ENCODE measurements around the gene ADORA1.

The ADORA1 gene

GRCh38 chr1:203148579-203148978 is 21.1 kb downstream of the ADORA1 start:
- Histone ChIP-seq H3K9ac (ENCODE audit: low read depth in 1 of 2, low read length in 2 of 2) (no peak overlapping the region), H3K9me3 (ENCODE audit: control insufficient read depth in 1 of 2, low read length in 2 of 2) (no peaks in the 10 kb centered on the region), H3K4me1 (ENCODE audit: control insufficient read depth in 1 of 2, insufficient read depth in 2 of 2, low read length in 2 of 2) (peaks cover 0 to 6% of the 10 kb centered on the region in 2 donors), H3K36me3 (ENCODE audit: control insufficient read depth in 1 of 2, insufficient read depth in 2 of 2, low read length in 2 of 2) (no peaks in the 10 kb centered on the region), H3K27ac (ENCODE audit: low read depth, low read length) (no peak overlapping the region), H3K27me3 (ENCODE audit: control insufficient read depth in 1 of 2, insufficient read depth in 2 of 2, low read length in 2 of 2) (no peaks in the 10 kb centered on the region), H3K4me3 (ENCODE audit: low read depth in 1 of 2, low read length in 2 of 2) (no peak overlapping the region)

GRCh38 chr1:203149188-203149840 is 21.8 kb downstream of the ADORA1 start:
- Histone ChIP-seq H3K9me3 (ENCODE audit: control insufficient read depth in 1 of 2, low read length in 2 of 2) (no peaks in the 10 kb centered on the region), H3K36me3 (ENCODE audit: control insufficient read depth in 1 of 2, insufficient read depth in 2 of 2, low read length in 2 of 2) (no peaks in the 10 kb centered on the region), H3K9ac (ENCODE audit: low read depth in 1 of 2, low read length in 2 of 2) (no peak overlapping the region), H3K4me1 (ENCODE audit: control insufficient read depth in 1 of 2, insufficient read depth in 2 of 2, low read length in 2 of 2) (peaks cover 0 to 6% of the 10 kb centered on the region in 2 donors), H3K27me3 (ENCODE audit: control insufficient read depth in 1 of 2, insufficient read depth in 2 of 2, low read length in 2 of 2) (peaks cover 0 to 2% of the 10 kb centered on the region in 2 donors), H3K27ac (ENCODE audit: low read depth, low read length) (no peak overlapping the region), H3K4me3 (ENCODE audit: low read depth in 1 of 2, low read length in 2 of 2) (no peak overlapping the region)

- Histone ChIP-seq H3K4me1 (ENCODE audit: control insufficient read depth in 1 of 2, insufficient read depth in 2 of 2, low read length in 2 of 2) (peaks cover 0 to 6% of the 10 kb centered on the region in 2 donors), H3K27me3 (ENCODE audit: control insufficient read depth in 1 of 2, insufficient read depth in 2 of 2, low read length in 2 of 2) (peaks cover 0 to 2% of the 10 kb centered on the region in 2 donors), H3K9ac (ENCODE audit: low read depth in 1 of 2, low read length in 2 of 2) (no peak overlapping the region), H3K4me3 (ENCODE audit: low read depth in 1 of 2, low read length in 2 of 2) (no peak overlapping the region), H3K27ac (ENCODE audit: low read depth, low read length) (no peak overlapping the region), H3K9me3 (ENCODE audit: control insufficient read depth in 1 of 2, low read length in 2 of 2) (no peaks in the 10 kb centered on the region), H3K36me3 (ENCODE audit: control insufficient read depth in 1 of 2, insufficient read depth in 2 of 2, low read length in 2 of 2) (no peaks in the 10 kb centered on the region)
These were observed 23.2 kb downstream of the ADORA1 start for GRCh38 chr1:203150511-203151297.

- H3K4me3 ChIP-seq (ENCODE audit: low read depth in 1 of 2, low read length in 2 of 2): no peak overlapping the region
- H3K4me1 ChIP-seq (ENCODE audit: control insufficient read depth in 1 of 2, insufficient read depth in 2 of 2, low read length in 2 of 2): peaks cover 5 to 9% of the 10 kb centered on the region in 2 donors
- H3K9ac ChIP-seq (ENCODE audit: low read depth in 1 of 2, low read length in 2 of 2): no peak overlapping the region
- H3K27ac ChIP-seq (ENCODE audit: low read depth, low read length): no peak overlapping the region
- H3K36me3 ChIP-seq (ENCODE audit: control insufficient read depth in 1 of 2, insufficient read depth in 2 of 2, low read length in 2 of 2): no peaks in the 10 kb centered on the region
- H3K9me3 ChIP-seq (ENCODE audit: control insufficient read depth in 1 of 2, low read length in 2 of 2): no peaks in the 10 kb centered on the region
- H3K27me3 ChIP-seq (ENCODE audit: control insufficient read depth in 1 of 2, insufficient read depth in 2 of 2, low read length in 2 of 2): peaks cover 0 to 2% of the 10 kb centered on the region in 2 donors
These were observed 24.0 kb downstream of the ADORA1 start for GRCh38 chr1:203151362-203152157.

- H3K27ac ChIP-seq (ENCODE audit: low read depth, low read length): no peak overlapping the region
- H3K9ac ChIP-seq (ENCODE audit: low read depth in 1 of 2, low read length in 2 of 2): no peak overlapping the region
- peaks cover 0 to 2% of the 10 kb centered on the region in 2 donors for H3K27me3 ChIP-seq (ENCODE audit: control insufficient read depth in 1 of 2, insufficient read depth in 2 of 2, low read length in 2 of 2)
These were observed 24.9 kb downstream of the ADORA1 start for GRCh38 chr1:203152158-203153034.

GRCh38 chr1:203153051-203153988 is 25.8 kb downstream of the ADORA1 start:
- H3K9me3 ChIP-seq (ENCODE audit: control insufficient read depth in 1 of 2, low read length in 2 of 2): no peaks in the 10 kb centered on the region
- no peak overlapping the region for H3K4me3 ChIP-seq (ENCODE audit: low read depth in 1 of 2, low read length in 2 of 2)
- no peaks in the 10 kb centered on the region for H3K36me3 ChIP-seq (ENCODE audit: control insufficient read depth in 1 of 2, insufficient read depth in 2 of 2, low read length in 2 of 2)
- no peak overlapping the region for H3K27ac ChIP-seq (ENCODE audit: low read depth, low read length)
- no peak overlapping the region for H3K9ac ChIP-seq (ENCODE audit: low read depth in 1 of 2, low read length in 2 of 2)
- H3K27me3 ChIP-seq (ENCODE audit: control insufficient read depth in 1 of 2, insufficient read depth in 2 of 2, low read length in 2 of 2): peaks cover 0 to 2% of the 10 kb centered on the region in 2 donors
- peaks cover 5 to 9% of the 10 kb centered on the region in 2 donors for H3K4me1 ChIP-seq (ENCODE audit: control insufficient read depth in 1 of 2, insufficient read depth in 2 of 2, low read length in 2 of 2)

More at GRCh38 chr1:203152158-203153034, 24.9 kb downstream of the ADORA1 start:
- H3K9me3 ChIP-seq (ENCODE audit: control insufficient read depth in 1 of 2, low read length in 2 of 2): no peaks in the 10 kb centered on the region
- no peaks in the 10 kb centered on the region for H3K36me3 ChIP-seq (ENCODE audit: control insufficient read depth in 1 of 2, insufficient read depth in 2 of 2, low read length in 2 of 2)
- peaks cover 5 to 9% of the 10 kb centered on the region in 2 donors for H3K4me1 ChIP-seq (ENCODE audit: control insufficient read depth in 1 of 2, insufficient read depth in 2 of 2, low read length in 2 of 2)
- H3K4me3 ChIP-seq (ENCODE audit: low read depth in 1 of 2, low read length in 2 of 2): no peak overlapping the region

- Histone ChIP-seq H3K9me3 (ENCODE audit: control insufficient read depth in 1 of 2, low read length in 2 of 2) (no peaks in the 10 kb centered on the region), H3K4me3 (ENCODE audit: low read depth in 1 of 2, low read length in 2 of 2) (no peak overlapping the region), H3K9ac (ENCODE audit: low read depth in 1 of 2, low read length in 2 of 2) (no peak overlapping the region), H3K27ac (ENCODE audit: low read depth, low read length) (no peak overlapping the region), H3K36me3 (ENCODE audit: control insufficient read depth in 1 of 2, insufficient read depth in 2 of 2, low read length in 2 of 2) (no peaks in the 10 kb centered on the region), H3K27me3 (ENCODE audit: control insufficient read depth in 1 of 2, insufficient read depth in 2 of 2, low read length in 2 of 2) (peaks cover 0 to 2% of the 10 kb centered on the region in 2 donors), H3K4me1 (ENCODE audit: control insufficient read depth in 1 of 2, insufficient read depth in 2 of 2, low read length in 2 of 2) (peaks cover 5 to 9% of the 10 kb centered on the region in 2 donors)
These were observed 26.7 kb downstream of the ADORA1 start for GRCh38 chr1:203153989-203154821.

GRCh38 chr1:203156280-203156679 is 28.8 kb downstream of the ADORA1 start:
- Histone ChIP-seq H3K27ac (ENCODE audit: low read depth, low read length) (no peak overlapping the region), H3K9me3 (ENCODE audit: control insufficient read depth in 1 of 2, low read length in 2 of 2) (no peaks in the 10 kb centered on the region), H3K4me3 (ENCODE audit: low read depth in 1 of 2, low read length in 2 of 2) (no peak overlapping the region), H3K4me1 (ENCODE audit: control insufficient read depth in 1 of 2, insufficient read depth in 2 of 2, low read length in 2 of 2) (peaks cover 5 to 6% of the 10 kb centered on the region in 2 donors), H3K27me3 (ENCODE audit: control insufficient read depth in 1 of 2, insufficient read depth in 2 of 2, low read length in 2 of 2) (peaks cover 0 to 2% of the 10 kb centered on the region in 2 donors), H3K9ac (ENCODE audit: low read depth in 1 of 2, low read length in 2 of 2) (no peak overlapping the region), H3K36me3 (ENCODE audit: control insufficient read depth in 1 of 2, insufficient read depth in 2 of 2, low read length in 2 of 2) (no peaks in the 10 kb centered on the region)

Measured in duodenal mucosa (tissue), 2 donors.